GM19025 (cell line): Measurements from ENCODE around the gene SCARF1.

Experiments used
- ATAC-seq: cut with Tn5 transposase; IDR thresholded peaks from one replicate; pipeline ENCODE4 v1.9.1; 2021; ENCODE audit warnings: mild to moderate bottlenecking, low read depth, moderate library complexity; ENCODE audit not compliant: unreplicated experiment

The SCARF1 gene

GRCh38 chr17:1629504-1630310 is 15.8 kb downstream of the SCARF1 start:
- ATAC-seq: no peak

GRCh38 chr17:1628856-1629503 is 16.6 kb downstream of the SCARF1 start:
- ATAC-seq: peak; percentile 55

GRCh38 chr17:1627982-1628855 is 17.3 kb downstream of the SCARF1 start, which contains the start of gene SLC43A2:
TSS of gene SLC43A2 (minus strand) at chr17:1628834. CDS start at chr17:1627874, 960 bp downstream.
- ATAC-seq: peak; percentile 40

GRCh38 chr17:1627182-1627981 is 18.1 kb downstream of the SCARF1 start:
- ATAC-seq: no peak

- ATAC-seq: no peak
Observed at GRCh38 chr17:1626333-1626732, 19.2 kb downstream of the SCARF1 start.

GRCh38 chr17:1625581-1625980 is 20.0 kb downstream of the SCARF1 start:
- ATAC-seq: no peak

- ATAC-seq: no peak
Observed at GRCh38 chr17:1625053-1625452, 20.5 kb downstream of the SCARF1 start.

GRCh38 chr17:1624650-1625049 is 20.9 kb downstream of the SCARF1 start:
- ATAC-seq: no peak

GRCh38 chr17:1623057-1623630 is 22.4 kb downstream of the SCARF1 start:
- no peak for ATAC-seq

- ATAC-seq: no peak
Observed at GRCh38 chr17:1621273-1621954, 24.1 kb downstream of the SCARF1 start.

- ATAC-seq: no peak
Observed at GRCh38 chr17:1620486-1620885, 25.0 kb downstream of the SCARF1 start.

- no peak for ATAC-seq
Observed at GRCh38 chr17:1617620-1618174, 27.8 kb downstream of the SCARF1 start.

- ATAC-seq: no peak
Observed at GRCh38 chr17:1616101-1616500, 29.4 kb downstream of the SCARF1 start.

- no peak for ATAC-seq
Observed at GRCh38 chr17:1612400-1612799, 33.1 kb downstream of the SCARF1 start.

GRCh38 chr17:1611715-1612114 is 33.8 kb downstream of the SCARF1 start:
- ATAC-seq: no peak

- no peak for ATAC-seq
Observed at GRCh38 chr17:1608676-1609075, 36.9 kb downstream of the SCARF1 start.

GRCh38 chr17:1607971-1608320 is 37.6 kb downstream of the SCARF1 start:
- no peak for ATAC-seq

GRCh38 chr17:1606352-1606985 is 39.1 kb downstream of the SCARF1 start:
- ATAC-seq: no peak
